ENCODE measurements around the gene M1AP.

DNA sequence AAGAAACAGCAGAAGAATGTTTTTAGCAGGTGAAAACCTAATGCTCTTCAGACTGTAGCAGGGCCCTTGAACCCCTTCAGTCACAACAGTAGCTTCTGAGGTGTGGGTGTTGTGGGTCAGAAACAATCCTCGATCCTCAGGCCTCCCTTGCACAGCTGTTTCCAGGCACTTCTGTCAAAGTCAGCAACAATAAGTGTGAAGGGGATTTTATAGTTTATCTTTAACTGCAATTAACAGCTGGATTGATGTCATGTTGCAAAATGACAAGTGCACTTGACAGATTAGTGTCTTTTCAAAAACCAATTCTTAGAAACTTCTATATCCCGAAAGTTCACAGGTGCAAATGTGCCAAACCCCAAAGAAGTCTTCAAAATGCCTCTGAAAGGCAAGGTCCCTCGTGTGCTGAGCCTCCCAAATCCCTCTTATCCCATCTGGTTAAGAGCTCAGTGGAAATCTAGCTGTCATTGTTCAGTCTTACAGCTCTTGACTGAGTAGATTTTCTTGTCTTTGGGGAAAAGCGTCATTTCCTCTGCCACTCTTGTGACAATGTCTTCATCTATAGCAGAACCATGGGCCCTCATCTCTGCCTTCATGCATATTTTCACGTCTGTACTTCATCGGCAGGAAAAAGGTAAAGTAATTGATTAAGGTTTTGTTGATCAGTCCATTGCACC, 29.6 kb downstream of the M1AP start:
- TF ChIP-seq, protein P1, sequence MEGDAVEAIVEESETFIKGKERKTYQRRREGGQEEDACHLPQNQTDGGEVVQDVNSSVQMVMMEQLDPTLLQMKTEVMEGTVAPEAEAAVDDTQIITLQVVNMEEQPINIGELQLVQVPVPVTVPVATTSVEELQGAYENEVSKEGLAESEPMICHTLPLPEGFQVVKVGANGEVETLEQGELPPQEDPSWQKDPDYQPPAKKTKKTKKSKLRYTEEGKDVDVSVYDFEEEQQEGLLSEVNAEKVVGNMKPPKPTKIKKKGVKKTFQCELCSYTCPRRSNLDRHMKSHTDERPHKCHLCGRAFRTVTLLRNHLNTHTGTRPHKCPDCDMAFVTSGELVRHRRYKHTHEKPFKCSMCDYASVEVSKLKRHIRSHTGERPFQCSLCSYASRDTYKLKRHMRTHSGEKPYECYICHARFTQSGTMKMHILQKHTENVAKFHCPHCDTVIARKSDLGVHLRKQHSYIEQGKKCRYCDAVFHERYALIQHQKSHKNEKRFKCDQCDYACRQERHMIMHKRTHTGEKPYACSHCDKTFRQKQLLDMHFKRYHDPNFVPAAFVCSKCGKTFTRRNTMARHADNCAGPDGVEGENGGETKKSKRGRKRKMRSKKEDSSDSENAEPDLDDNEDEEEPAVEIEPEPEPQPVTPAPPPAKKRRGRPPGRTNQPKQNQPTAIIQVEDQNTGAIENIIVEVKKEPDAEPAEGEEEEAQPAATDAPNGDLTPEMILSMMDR (IDR thresholded peaks at IDR 0.05 in 8 of 11, conservative IDR thresholded peaks at IDR 0.05 in 3 of 11) = no peak
- no peak for TF ChIP-seq POLR2A (IDR thresholded peaks at IDR 0.05)
- no peak for TF ChIP-seq POLR2AphosphoS5 (IDR thresholded peaks at IDR 0.05)

Measured in spleen (tissue), 7 donors.